Right lobe of liver (tissue), 4 donors: ENCODE data around the gene GRM3.

ENCODE experiments used
- POLR2A ChIP-seq: fragments of 450-650 bp; IDR thresholded peaks from one replicate; pipeline ENCODE4 v1.6.1; 2017; ENCODE audit warnings: antibody characterized with exemption, mild to moderate bottlenecking
- TF ChIP-seq, protein P1 (sequence below), 4 donors: fragments of 200-600 bp in 3 of 4; fragments of 450-650 bp in 1 of 4; IDR thresholded peaks; one replicate each; pipeline versions ENCODE4 v1.5.1 to v1.8.0; 2016 to 2022; ENCODE audit warnings: antibody characterized with exemption in 4 of 4, mild to moderate bottlenecking in 2 of 4
- donor health status: DM: no; HTN: no; CAD: no.
- donor health status: DM: no; HTN: no; CAD: no.
- donor health status: DM: no; HTN: yes; CAD: no.

DNA sequence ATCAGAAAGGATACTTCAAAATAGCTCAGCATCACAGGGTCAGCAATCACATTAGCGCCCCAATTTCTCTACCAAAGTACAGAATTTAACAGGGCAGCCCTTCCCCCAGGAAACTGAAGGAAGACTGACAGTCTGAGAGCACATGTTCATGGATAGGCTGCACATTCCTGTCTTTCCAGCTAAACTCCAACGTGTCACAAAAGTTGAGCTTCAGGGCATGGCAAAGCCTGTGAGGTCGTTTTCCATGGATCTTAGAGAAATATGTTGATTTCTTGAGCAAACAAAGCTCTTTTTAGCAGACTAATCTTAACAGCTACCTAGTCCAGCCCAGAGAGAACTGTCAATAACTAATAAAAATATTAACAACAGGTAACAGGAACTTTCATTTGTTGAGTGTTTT lies 207.9 kb downstream of the GRM3 start:
- TF ChIP-seq, protein P1, sequence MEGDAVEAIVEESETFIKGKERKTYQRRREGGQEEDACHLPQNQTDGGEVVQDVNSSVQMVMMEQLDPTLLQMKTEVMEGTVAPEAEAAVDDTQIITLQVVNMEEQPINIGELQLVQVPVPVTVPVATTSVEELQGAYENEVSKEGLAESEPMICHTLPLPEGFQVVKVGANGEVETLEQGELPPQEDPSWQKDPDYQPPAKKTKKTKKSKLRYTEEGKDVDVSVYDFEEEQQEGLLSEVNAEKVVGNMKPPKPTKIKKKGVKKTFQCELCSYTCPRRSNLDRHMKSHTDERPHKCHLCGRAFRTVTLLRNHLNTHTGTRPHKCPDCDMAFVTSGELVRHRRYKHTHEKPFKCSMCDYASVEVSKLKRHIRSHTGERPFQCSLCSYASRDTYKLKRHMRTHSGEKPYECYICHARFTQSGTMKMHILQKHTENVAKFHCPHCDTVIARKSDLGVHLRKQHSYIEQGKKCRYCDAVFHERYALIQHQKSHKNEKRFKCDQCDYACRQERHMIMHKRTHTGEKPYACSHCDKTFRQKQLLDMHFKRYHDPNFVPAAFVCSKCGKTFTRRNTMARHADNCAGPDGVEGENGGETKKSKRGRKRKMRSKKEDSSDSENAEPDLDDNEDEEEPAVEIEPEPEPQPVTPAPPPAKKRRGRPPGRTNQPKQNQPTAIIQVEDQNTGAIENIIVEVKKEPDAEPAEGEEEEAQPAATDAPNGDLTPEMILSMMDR (IDR thresholded peaks at IDR 0.05): no peak
- TF ChIP-seq POLR2A: no peak
